GM18870 (cell line): ENCODE results near the gene ADAMTS15.

Source experiments
- ATAC-seq: cut with Tn5 transposase; IDR thresholded peaks from one replicate; pipeline ENCODE4 v1.9.1; 2021; ENCODE audit warnings: moderate library complexity; ENCODE audit not compliant: unreplicated experiment

The ADAMTS15 gene

GRCh38 chr11:130418210-130418609 lies 30.2 kb upstream of the ADAMTS15 start:
- no peak for ATAC-seq

- ATAC-seq, result no peak
Observed at GRCh38 chr11:130418756-130419155, 29.7 kb upstream of the ADAMTS15 start.

GRCh38 chr11:130420478-130421198 lies 27.8 kb upstream of the ADAMTS15 start:
- no peak for ATAC-seq

- ATAC-seq, result no peak
Observed at GRCh38 chr11:130421199-130421585, 27.3 kb upstream of the ADAMTS15 start.

- no peak for ATAC-seq
Observed at GRCh38 chr11:130421697-130422096, 26.7 kb upstream of the ADAMTS15 start.

DNA sequence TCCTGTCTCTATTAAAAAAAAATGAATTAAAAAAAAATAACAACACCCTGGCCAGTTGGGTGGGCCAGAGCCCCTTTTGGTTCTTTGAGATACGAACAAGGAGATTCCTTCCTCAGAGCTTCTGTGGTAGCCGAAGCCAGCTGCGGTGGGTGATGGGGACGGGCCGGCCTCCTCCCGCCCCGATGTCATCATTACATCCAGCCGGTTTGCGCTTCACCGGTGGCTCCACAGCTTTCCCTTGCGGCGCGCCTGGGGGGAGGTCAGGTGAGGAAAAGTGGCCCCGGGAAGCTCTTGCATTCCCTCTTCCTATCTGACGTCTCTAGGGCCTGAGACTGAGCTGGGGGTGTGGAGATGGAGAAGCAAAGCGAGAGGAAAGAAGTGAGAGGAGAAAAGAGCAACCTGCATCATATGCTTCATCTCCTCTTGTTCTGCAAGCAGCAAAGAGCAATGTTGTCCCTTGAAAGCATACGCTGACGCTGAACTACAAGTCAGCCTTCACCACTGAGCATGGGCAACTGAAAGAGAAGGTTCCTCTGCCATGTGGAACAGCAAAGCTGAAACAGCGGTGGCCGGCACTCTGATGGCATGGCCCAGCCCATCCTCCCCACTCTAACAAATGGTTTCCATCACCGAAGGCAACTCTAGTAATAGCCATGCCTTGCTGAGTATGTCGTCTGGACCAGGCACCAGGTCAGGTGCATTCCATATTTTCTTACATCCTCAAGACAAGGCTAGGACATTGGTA lies 26.0 kb upstream of the ADAMTS15 start:
- ATAC-seq, result no peak

DNA sequence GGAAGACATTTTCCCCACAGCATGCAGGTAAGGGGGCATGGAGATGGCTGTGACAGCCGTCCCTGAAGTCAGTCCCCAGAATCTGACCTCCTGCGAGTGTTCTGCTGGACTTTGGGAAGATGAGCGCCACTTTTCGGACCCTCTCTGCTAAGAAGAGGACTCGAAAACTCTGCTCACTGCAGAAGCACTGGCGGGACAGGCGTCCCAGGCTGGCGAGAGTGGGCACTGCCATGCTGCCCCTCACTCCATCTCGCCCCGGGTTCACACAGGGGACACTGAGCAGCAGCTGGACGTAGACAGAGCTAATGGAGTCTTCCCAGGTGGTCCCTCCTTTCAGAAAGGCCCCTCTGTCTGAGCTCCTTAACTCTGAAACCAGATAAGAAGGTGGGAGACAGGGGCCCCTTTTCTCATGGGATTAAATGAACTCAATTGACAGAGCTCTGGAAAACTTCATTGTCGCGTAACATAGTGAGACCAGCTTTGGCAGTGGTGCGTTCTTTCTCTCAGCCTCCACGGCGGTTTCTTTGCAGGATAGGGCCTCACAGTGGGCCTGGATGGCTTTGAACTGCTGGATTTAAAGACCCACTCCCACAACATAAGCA lies 24.8 kb upstream of the ADAMTS15 start:
- ATAC-seq, result no peak

- no peak for ATAC-seq
Observed at GRCh38 chr11:130424613-130425140, 23.8 kb upstream of the ADAMTS15 start.

- ATAC-seq, result no peak
Observed at GRCh38 chr11:130425156-130425555, 23.3 kb upstream of the ADAMTS15 start.

GRCh38 chr11:130426223-130426836 lies 22.1 kb upstream of the ADAMTS15 start:
- ATAC-seq, result no peak

DNA sequence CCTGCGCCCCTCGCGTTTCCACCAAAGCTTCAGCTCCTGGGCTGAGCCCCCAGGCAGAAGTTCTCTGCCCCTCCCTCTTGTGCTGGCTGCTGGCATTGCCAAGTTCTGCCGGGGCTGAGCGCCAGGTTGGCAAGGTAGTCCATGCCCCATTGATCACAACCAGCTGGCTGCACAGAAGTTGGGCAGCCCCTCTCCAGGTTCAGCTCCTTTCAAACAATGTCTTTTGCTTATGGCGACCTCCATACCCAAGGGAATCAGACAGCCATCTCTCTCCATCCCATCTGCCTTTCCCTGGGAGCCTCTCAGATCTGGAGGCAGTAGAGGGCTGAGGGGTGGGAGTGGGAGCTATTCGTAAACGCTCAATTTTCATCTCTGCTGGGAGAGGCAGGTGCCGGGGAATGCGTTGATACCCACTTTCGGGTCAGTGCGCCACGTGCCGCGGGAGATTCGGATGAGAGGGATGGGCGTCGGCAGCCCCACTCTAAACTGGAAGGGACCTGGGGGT lies 21.6 kb upstream of the ADAMTS15 start:
- no peak for ATAC-seq

- ATAC-seq, result no peak
Observed at GRCh38 chr11:130427581-130428315, 20.7 kb upstream of the ADAMTS15 start.

- ATAC-seq, result no peak
Observed at GRCh38 chr11:130428316-130429119, 19.9 kb upstream of the ADAMTS15 start, which contains the start of gene ADAMTS8. Gene ADAMTS8 (minus strand): TSS chr11:130428609. CDS start chr11:130428286, 323 bp downstream.

DNA sequence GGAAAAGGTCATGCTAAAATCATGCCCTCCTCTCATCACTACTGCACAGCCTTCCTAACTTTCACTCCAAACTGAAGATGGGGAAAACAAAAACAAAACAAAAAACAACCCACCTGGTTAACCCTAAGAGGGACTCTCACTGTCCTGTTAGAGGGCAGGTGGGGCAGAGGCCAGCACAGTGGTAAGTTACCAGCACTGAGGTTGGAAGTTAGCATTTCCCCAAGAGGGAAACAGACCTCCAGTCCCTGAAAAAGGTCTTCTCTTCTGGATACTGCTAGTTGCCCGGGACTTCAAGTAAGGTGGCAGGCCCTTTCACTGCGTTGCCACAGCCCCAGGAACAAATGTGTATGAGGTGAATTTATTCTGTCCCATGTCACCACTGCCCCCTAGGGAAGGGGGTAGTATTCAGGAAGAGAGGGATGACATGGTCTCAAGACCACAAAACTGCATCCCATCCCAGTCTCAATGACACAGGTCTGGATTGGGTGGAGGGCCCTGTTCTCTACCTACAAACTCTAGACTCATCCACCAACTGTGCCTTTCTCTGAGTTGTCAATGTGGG lies 19.2 kb upstream of the ADAMTS15 start:
- ATAC-seq, result no peak

DNA sequence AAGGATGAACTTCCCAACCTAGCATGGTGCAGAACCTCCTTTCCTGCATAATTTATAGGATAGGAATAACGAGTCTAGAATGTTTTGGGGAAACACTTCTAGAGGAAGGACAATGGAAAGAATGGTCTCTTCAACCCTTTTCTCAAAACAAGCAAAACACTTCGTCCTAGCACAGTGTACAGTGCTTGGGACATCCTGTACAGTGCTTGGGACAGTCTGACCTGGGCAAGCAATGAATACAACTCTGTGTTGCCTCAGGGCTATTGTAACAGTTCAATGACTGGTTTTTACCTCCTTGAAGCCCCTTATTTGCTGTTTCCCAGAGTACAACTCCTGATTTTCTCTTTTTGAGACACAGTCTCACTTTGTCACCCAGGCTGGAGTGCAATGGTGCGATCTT lies 18.5 kb upstream of the ADAMTS15 start:
- ATAC-seq, result no peak

GRCh38 chr11:130431331-130431773 lies 17.1 kb upstream of the ADAMTS15 start:
- peak; percentile 45 for ATAC-seq

DNA sequence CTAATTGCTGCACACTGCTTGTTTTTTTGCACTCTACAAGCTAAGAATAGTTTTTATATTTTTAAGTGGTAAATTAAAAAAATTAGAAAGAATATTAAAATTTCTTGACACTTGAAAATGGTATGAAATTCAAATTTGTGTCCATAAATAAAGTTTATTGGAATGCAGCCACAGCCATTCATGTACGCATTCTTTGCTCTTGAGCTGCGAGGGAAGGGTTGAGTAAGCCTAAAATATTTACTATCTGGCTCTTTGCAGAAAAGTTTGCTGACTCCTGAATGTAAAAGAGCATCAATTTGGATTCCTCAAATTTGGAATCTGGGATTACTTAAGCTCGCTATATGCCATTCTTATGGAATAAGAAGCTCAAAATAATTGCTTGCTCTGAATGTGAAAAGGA lies 16.6 kb upstream of the ADAMTS15 start:
- no peak for ATAC-seq

- no peak for ATAC-seq
Observed at GRCh38 chr11:130433357-130433756, 15.1 kb upstream of the ADAMTS15 start.
